Ectodermal cell (in vitro differentiated cells): ENCODE results near the gene DGKB.

Experiments used
- H3K27ac ChIP-seq: 2 replicates; pipeline ENCODE4 v1.7.0; 2013; ENCODE audit warnings: mild to moderate bottlenecking, low read depth, low read length; ENCODE audit not compliant: insufficient read depth, poor library complexity, severe bottlenecking
- H3K27me3 ChIP-seq: 2 replicates; pipeline ENCODE4 v1.7.0; 2013; ENCODE audit warnings: mild to moderate bottlenecking, low read length; ENCODE audit not compliant: insufficient read depth, control insufficient read depth, poor library complexity, severe bottlenecking
- H3K36me3 ChIP-seq: one replicate; pipeline ENCODE4 v1.7.0; 2013; ENCODE audit warnings: low read length; ENCODE audit not compliant: control insufficient read depth, insufficient read depth
- H3K4me1 ChIP-seq: one replicate; pipeline ENCODE4 v1.7.0; 2013; ENCODE audit warnings: low read length; ENCODE audit not compliant: control insufficient read depth, insufficient read depth
- H3K4me3 ChIP-seq: 2 replicates; pipeline ENCODE4 v1.7.0; 2013; ENCODE audit warnings: low read depth, low read length, control low read depth; ENCODE audit not compliant: insufficient read depth
- H3K9me3 ChIP-seq: 2 replicates; pipeline ENCODE4 v1.7.0; 2013; ENCODE audit warnings: mild to moderate bottlenecking, low read length, moderate library complexity; ENCODE audit not compliant: control insufficient read depth
- WGBS, 2 experiments: methylation state at CpG; one replicate each; pipeline ENCODE4 v1.1.7; 2013; ENCODE audit warnings: missing lambda C conversion rate in 2 of 2; 5-methylcytosine and 5-hydroxymethylcytosine counted together

Gene DGKB

GRCh38 chr7:14207711-14208110 is 694.8 kb downstream of the DGKB start:
- H3K36me3 ChIP-seq = no peaks in the 10 kb centered on the region
- H3K27ac ChIP-seq = no peak overlapping the region
- no peaks in the 10 kb centered on the region for H3K27me3 ChIP-seq
- H3K4me3 ChIP-seq = no peak overlapping the region
- no peaks in the 10 kb centered on the region for H3K9me3 ChIP-seq
- no peaks in the 10 kb centered on the region for H3K4me1 ChIP-seq

DNA sequence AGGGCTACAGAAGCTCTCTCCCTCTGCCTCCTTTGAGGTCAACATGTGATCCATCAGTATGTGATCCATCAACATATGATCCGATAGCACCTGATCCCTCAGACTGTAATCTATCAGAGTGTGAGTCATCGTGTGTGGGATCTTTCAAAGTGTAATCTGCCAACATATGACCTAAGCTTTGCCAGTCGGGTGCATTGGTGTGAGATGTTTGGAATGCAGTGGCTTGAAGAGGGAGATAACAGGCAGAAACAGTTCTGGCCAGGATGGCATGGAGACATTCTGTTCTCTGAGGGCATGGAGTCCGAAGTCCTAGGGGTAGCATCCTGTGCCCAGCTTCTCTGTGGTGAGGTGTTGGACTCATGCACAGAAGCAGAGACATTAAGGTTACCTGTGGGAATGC is 695.4 kb downstream of the DGKB start:
- Histone ChIP-seq H3K9me3 (no peaks in the 10 kb centered on the region), H3K4me3 (no peak overlapping the region), H3K27me3 (no peaks in the 10 kb centered on the region), H3K27ac (no peak overlapping the region), H3K4me1 (no peaks in the 10 kb centered on the region), H3K36me3 (no peaks in the 10 kb centered on the region)
- 76% methylated on average over 4 of the region's 4 CpGs for WGBS, 2 experiments

GRCh38 chr7:14206121-14206520 is 696.4 kb downstream of the DGKB start:
- H3K27me3 ChIP-seq = no peaks in the 10 kb centered on the region
- WGBS, 2 experiments = 79 to 91% methylated on average over 1 of the region's 1 CpG
- no peaks in the 10 kb centered on the region for H3K36me3 ChIP-seq
- H3K4me3 ChIP-seq = no peak overlapping the region
- H3K27ac ChIP-seq = no peak overlapping the region
- H3K4me1 ChIP-seq = no peaks in the 10 kb centered on the region
- no peaks in the 10 kb centered on the region for H3K9me3 ChIP-seq

DNA sequence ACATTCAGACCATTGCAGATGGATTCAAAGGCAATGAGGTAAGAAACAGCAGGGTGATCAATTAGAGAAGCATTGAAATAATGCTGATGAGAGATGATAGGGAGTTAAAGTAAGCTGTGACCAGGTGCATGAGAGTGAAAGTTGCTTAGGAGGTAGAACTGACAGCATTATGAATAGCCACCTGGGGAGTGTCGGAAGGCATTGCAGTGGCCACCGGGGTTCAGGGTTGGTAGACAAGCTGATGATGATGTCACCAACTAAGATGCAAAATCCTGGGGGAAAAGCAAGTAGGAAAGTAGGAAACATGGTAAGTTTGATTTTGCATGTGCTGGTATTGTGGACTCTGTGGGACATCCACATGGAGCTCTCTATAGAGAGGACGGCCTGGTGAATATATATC is 701.2 kb downstream of the DGKB start:
- no peaks in the 10 kb centered on the region for H3K36me3 ChIP-seq
- no peaks in the 10 kb centered on the region for H3K27me3 ChIP-seq
- no peak overlapping the region for H3K27ac ChIP-seq
- H3K4me3 ChIP-seq = no peak overlapping the region
- WGBS, 2 experiments = 86 to 87% methylated on average over 2 of the region's 3 CpGs
- no peaks in the 10 kb centered on the region for H3K9me3 ChIP-seq
- no peaks in the 10 kb centered on the region for H3K4me1 ChIP-seq

GRCh38 chr7:14199336-14199735 is 703.2 kb downstream of the DGKB start:
- H3K27me3 ChIP-seq = no peaks in the 10 kb centered on the region
- no peak overlapping the region for H3K27ac ChIP-seq
- H3K36me3 ChIP-seq = no peaks in the 10 kb centered on the region
- WGBS, 2 experiments = 90 to 91% methylated on average over 2 of the region's 2 CpGs
- no peak overlapping the region for H3K4me3 ChIP-seq
- no peaks in the 10 kb centered on the region for H3K9me3 ChIP-seq
- no peaks in the 10 kb centered on the region for H3K4me1 ChIP-seq

DNA sequence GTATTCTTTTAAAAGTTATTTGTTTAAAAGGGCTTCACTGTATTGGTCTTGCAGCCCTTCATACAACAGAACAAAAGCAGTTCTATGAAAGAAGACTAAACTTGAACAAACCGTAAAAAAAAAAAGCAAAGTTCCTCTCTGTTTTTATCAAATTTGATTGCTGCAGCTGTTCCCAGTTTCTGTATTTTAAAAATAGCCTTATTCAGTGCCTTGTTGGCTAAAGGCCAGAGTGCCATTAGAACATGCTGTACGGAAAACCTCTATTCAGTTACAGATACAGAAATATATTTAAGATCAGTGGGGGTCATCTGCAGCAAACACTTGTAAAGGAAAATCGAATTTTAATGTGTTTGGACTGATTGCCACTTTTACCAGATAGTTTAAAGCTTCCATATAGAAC is 705.3 kb downstream of the DGKB start:
- no peaks in the 10 kb centered on the region for H3K27me3 ChIP-seq
- H3K36me3 ChIP-seq = no peaks in the 10 kb centered on the region
- 85 to 91% methylated on average over 2 to 3 of the region's 3 CpGs for WGBS, 2 experiments
- H3K27ac ChIP-seq = no peak overlapping the region
- H3K4me3 ChIP-seq = no peak overlapping the region
- no peaks in the 10 kb centered on the region for H3K9me3 ChIP-seq
- H3K4me1 ChIP-seq = no peaks in the 10 kb centered on the region

DNA sequence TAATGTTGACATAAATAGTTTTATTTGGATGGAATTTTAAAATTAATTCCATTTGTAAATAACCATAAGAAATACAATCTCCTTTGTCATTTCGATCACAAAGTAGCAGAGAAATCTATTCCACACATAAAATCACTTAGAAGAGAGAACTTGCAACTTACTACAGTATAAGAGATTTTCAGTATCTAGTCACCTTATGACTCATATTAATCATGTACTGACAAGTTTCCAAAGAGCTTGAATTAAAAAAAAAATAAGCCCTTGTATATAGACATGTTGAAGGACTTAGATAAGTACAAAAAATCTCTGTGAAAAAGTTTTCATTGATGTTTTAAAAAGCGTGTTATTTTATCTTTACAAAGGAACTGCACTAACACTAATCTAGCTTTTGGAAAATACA is 706.0 kb downstream of the DGKB start:
- Histone ChIP-seq H3K9me3 (no peaks in the 10 kb centered on the region), H3K4me3 (no peak overlapping the region), H3K27ac (no peak overlapping the region), H3K27me3 (no peaks in the 10 kb centered on the region), H3K4me1 (no peaks in the 10 kb centered on the region), H3K36me3 (no peaks in the 10 kb centered on the region)
- 95% methylated on average over 1 of the region's 2 CpGs; no CpG with 5 or more reads in 1 of the 2 experiments for WGBS, 2 experiments

DNA sequence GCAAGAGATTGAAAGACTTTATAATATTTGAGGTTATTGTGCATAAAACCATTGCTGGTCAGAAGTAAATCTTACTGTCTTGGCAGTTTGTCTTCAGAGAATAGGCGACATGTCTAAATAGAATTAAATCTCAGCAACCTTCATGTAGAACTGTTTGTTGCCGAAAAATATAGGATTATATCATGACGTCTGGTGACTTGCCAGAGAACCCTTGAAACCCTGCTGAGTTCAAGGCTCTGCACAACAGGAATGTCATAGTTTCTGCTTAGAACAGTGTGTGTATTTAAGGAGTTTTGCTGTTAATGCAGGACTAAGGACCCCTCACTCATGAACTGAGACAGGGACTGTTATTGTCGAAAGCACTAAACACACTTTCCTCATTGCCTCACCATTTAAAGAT is 706.7 kb downstream of the DGKB start:
- Histone ChIP-seq H3K27me3 (no peaks in the 10 kb centered on the region), H3K4me1 (no peaks in the 10 kb centered on the region), H3K4me3 (no peak overlapping the region), H3K36me3 (no peaks in the 10 kb centered on the region), H3K9me3 (no peaks in the 10 kb centered on the region), H3K27ac (no peak overlapping the region)
- 92 to 93% methylated on average over 4 of the region's 4 CpGs for WGBS, 2 experiments

DNA sequence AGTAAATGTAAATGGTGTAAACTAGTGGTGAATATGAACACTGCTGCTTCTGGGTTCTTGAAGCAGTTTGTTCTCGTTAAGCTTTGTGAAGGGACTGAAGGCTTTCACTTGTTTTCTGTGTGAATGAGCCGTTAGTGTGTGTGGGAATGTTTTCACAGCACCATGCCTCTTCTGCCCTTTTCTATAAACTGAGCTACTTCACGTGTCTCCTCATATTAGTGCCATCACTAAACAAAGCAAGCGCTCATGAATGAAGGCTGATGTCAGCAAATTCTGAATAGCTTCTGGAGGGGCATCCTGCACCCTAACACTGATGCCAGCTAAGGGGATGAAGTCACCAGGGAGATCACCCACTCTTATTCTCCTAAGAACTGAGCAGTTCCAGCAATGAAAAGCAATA is 707.5 kb downstream of the DGKB start:
- no peaks in the 10 kb centered on the region for H3K36me3 ChIP-seq
- H3K27ac ChIP-seq = no peak overlapping the region
- H3K27me3 ChIP-seq = no peaks in the 10 kb centered on the region
- H3K4me3 ChIP-seq = no peak overlapping the region
- H3K9me3 ChIP-seq = no peaks in the 10 kb centered on the region
- 77 to 82% methylated on average over 4 of the region's 4 CpGs for WGBS, 2 experiments
- no peaks in the 10 kb centered on the region for H3K4me1 ChIP-seq

- H3K9me3 ChIP-seq = no peaks in the 10 kb centered on the region
- no peak overlapping the region for H3K27ac ChIP-seq
- H3K4me3 ChIP-seq = no peak overlapping the region
- H3K36me3 ChIP-seq = no peaks in the 10 kb centered on the region
- 94 to 95% methylated on average over 4 of the region's 4 CpGs for WGBS, 2 experiments
- no peaks in the 10 kb centered on the region for H3K4me1 ChIP-seq
- no peaks in the 10 kb centered on the region for H3K27me3 ChIP-seq
Measured at GRCh38 chr7:14191686-14192098, 710.9 kb downstream of the DGKB start.

DNA sequence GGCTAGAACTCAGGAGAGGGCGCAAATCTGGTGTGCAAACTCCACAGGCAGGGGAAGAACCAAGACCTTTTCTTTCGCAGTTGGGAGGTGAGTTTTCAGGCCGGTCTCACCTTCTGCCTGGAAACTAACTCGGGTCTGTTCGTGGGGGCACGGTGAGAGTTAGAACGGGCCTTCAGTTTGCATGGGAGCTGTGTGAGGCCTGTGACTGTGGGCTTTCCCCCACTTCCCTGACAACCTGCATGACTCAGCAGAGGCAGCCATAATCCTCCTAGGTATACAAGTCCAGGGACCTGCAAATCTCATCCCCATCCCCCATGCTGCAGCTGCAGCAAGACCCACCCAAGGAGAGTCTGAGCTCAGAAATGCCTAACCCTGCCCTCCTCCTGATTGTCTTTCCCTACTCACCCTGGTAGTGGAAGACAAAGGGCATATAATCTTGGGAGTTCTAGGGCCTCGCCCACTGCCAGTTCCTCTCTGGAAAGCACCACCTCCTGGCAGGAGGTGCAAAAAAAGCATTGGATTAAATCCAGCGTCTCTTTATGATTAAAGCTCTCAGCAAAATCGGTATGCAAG is 718.2 kb downstream of the DGKB start:
- no peaks in the 10 kb centered on the region for H3K9me3 ChIP-seq
- no peak overlapping the region for H3K27ac ChIP-seq
- WGBS, 2 experiments = 93 to 95% methylated on average over 10 of the region's 10 CpGs

More for the DNA sequence above, 718.2 kb downstream of the DGKB start:
- Histone ChIP-seq H3K27me3 (no peaks in the 10 kb centered on the region), H3K4me1 (no peaks in the 10 kb centered on the region), H3K36me3 (no peaks in the 10 kb centered on the region), H3K4me3 (no peak overlapping the region)
